COLO668 (cell line): Measurements from ENCODE around the gene KRT31.
"Not testable (repeated sequence)": the region's sequence is repeated elsewhere in the genome, so short reads cannot be mapped to it uniquely, and the experiment has no call there.

Source experiments
- DNase-seq: peaks from one replicate; lab custom pipeline; 2025; ENCODE audit not compliant: unreplicated experiment; lab: John Stamatoyannopoulos, UW

KRT31 gene

DNA sequence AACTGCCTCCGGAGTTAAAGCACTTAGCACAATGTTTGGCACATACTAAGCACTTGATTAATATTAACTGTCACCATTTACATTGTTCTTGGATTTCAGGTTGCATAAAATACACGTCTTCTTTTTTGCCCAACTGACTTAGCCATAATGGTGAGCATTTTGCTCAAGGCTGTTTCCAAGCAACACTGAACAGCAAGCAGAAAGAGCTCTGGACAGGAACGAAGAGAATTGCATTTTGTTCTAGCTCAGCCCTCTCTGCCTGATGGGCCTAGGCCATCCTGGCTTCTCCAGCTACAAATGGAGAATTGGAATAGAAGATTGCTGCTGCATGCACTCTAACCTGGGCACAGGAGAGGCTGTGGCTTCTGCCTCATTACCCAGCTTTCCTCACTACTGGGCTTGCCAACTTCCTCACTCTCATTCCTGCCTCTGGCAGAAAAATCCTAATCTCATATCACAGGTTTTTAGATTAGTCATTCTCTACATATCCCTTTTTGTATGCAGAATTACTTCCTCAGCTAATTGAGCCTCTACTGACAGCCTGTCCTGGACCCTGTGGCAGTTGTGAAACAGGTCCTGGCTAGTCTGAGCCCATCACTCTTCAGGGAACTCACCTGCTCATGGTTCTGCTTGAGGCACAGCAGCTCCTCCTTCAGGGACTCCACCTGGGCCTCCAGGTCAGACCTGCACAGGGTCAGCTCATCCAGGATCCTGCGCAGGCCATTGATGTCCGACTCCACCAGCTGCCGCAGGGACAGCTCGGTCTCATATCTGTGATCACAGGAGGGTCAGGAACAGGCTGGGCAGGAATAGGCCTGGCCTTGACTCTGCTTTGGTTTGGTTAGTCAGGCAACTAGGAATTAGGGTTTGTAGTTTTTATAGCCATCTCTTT lies 49.3 kb downstream of the KRT31 start:
- no peak for DNase-seq

DNA sequence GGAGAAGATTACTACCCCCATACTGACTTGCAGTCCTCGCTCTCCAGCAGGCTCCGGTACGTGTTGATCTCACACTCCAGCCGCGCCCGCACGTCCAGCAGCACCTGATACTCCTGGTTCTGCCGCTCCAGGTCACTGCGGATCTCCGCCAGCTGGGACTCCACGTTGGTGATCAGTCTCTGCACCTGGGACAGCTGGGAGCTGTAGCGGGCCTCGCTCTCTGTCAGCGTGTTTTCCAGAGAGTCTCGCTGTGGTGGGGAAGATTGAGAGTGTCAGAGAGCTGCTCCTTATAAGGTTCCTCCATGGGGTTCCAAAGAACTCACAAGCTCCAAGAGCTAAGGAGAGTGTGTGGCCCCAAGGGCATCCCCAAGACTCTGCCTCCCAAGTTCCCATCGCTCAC lies 51.0 kb downstream of the KRT31 start:
- DNase-seq = not testable (repeated sequence)

DNA sequence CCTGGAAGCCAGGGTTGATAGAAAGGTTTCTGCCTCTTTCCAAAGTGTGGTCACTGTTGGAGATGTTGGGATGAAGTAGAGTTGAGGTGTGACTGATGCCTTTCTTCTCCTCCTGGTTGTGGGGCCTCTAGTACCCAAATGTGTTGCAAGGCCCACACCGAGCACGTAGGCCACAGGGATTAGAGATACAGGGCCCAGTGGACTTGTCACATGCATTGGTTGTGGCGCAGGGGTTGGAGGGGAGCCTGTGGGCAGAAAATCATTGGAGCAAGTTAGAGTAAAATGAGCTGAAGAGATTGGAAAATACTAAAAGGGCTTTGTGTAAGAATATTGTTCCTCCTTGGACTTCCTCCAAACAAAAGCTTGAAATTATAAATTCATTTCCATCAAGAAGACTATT lies 51.4 kb downstream of the KRT31 start:
- no peak for DNase-seq
